HepG2 (cell line): ENCODE results near the gene PDCD2L. TPM values are rescaled to one million over a fixed set of nuclear protein-coding genes. Genes with fewer than 3 reads are reported as not detected.

Source experiments
- ATAC-seq: fragments of 200-7000 bp; cut with Tn5 transposase; 3 replicates; pipeline ENCODE4 v1.9.1; 2020; ENCODE audit warnings: mild to moderate bottlenecking, moderate library complexity
- BruUV-seq: library from RNA; stranded (reverse); fragments of 400-500 nt; replicated peaks from 2 replicates; lab custom pipeline; 2021; lab: Mats Ljungman, UMichigan
- CTCF ChIA-PET: fragments of 300-600 bp; formaldehyde crosslinking; extraction: SDS; loops from one replicate; lab custom pipeline; 2021; ENCODE audit warnings: low total read pairs, inconsistent platforms, low intra/inter-chr PET ratio; lab: Yijun Ruan, JAX
- POLR2A ChIA-PET: fragments of 350-600 bp; sonication (Branson Sonifier 250); formaldehyde crosslinking; loops from one replicate; lab custom pipeline; 2020; ENCODE audit warnings: antibody characterized with exemption, inconsistent platforms; lab: Yijun Ruan, JAX
- DNase-seq: peaks from one replicate; pipeline ENCODE4 v3.0.0-alpha.2; 2015; ENCODE audit warnings: low spot score
- FAIRE-seq: peaks from 3 replicates; lab custom pipeline; 2011; peaks lifted over from hg19 to GRCh38; lab: Jason Lieb, UNC
- H2AFZ ChIP-seq: one replicate; pipeline ENCODE4 v1.6.1; 2011; ENCODE audit warnings: low read length, inconsistent platforms
- H3K27ac ChIP-seq: fragments of 300-600 bp; 3 replicates; pipeline ENCODE4 v1.8.0; 2011; ENCODE audit warnings: mixed run types, mild to moderate bottlenecking, mixed read lengths, low read length, inconsistent platforms; ENCODE audit not compliant: insufficient read depth; ENCODE audit errors: extremely low read length
- H3K27me3 ChIP-seq, 2 experiments: fragments of 200-600 bp in 1 of 2; 2 replicates in 1 of 2; 3 replicates in 1 of 2; pipeline versions ENCODE4 v1.6.0 to v1.8.0; 2011; ENCODE audit warnings: low read length in 2 of 2, mild to moderate bottlenecking in 2 of 2, moderate library complexity in 2 of 2, inconsistent platforms in 1 of 2; ENCODE audit not compliant: insufficient read depth in 2 of 2, control insufficient read depth in 1 of 2
- H3K36me3 ChIP-seq, 2 experiments: fragments of 200-600 bp in 1 of 2; replicated peaks in 1 of 2; 2 replicates in 1 of 2; 3 replicates in 1 of 2; pipeline versions ENCODE4 v1.5.1 to v1.8.0; 2011; ENCODE audit warnings: low read length in 2 of 2, inconsistent platforms in 1 of 2; ENCODE audit not compliant: insufficient read depth in 2 of 2, control insufficient read depth in 1 of 2
- H3K4me1 ChIP-seq: 2 replicates; pipeline ENCODE4 v1.5.1; 2012; ENCODE audit warnings: low read length, inconsistent platforms; ENCODE audit not compliant: insufficient read depth
- H3K4me2 ChIP-seq: 2 replicates; pipeline ENCODE4 v1.6.0; 2011; ENCODE audit warnings: low read depth, low read length, inconsistent platforms
- H3K4me3 ChIP-seq, 3 experiments: fragments of 200-600 bp in 1 of 3; sonication (generic), shearing (Covaris generic) in 1 of 3; replicated peaks in 1 of 3; 2 replicates each; pipeline ENCODE4 v1.5.1; 2011 to 2016; ENCODE audit warnings: low read length in 3 of 3, inconsistent platforms in 2 of 3, low read depth in 2 of 3, mild to moderate bottlenecking in 2 of 3, control low read depth in 1 of 3, mixed read lengths in 1 of 3; ENCODE audit not compliant: insufficient read depth in 1 of 3
- H3K79me2 ChIP-seq: one replicate; pipeline ENCODE4 v1.6.1; 2011; ENCODE audit warnings: low read length, inconsistent platforms; ENCODE audit not compliant: insufficient read depth
- H3K9ac ChIP-seq: 2 replicates; pipeline ENCODE4 v1.6.0; 2011; ENCODE audit warnings: mild to moderate bottlenecking, low read depth, low read length, inconsistent platforms; ENCODE audit not compliant: insufficient read depth
- H3K9me3 ChIP-seq: 2 replicates; pipeline ENCODE4 v1.5.1; 2012; ENCODE audit warnings: mild to moderate bottlenecking, low read length
- H4K20me1 ChIP-seq: 2 replicates; pipeline ENCODE4 v1.6.0; 2011; ENCODE audit warnings: inconsistent platforms, mild to moderate bottlenecking, low read length, moderate library complexity; ENCODE audit not compliant: insufficient read depth
- ATM ChIP-seq: fragments of 450-650 bp; IDR thresholded peaks from 2 replicates; pipeline ENCODE4 v1.7.1; 2017; ENCODE audit warnings: mild to moderate bottlenecking, borderline replicate concordance
- CREBL2 ChIP-seq: sonication (generic); formaldehyde crosslinking; IDR thresholded peaks from 2 replicates; pipeline ENCODE4 v1.8.1; 2023; ENCODE audit warnings: missing genetic modification reagents, mild to moderate bottlenecking, borderline replicate concordance
- ETV6 ChIP-seq: sonication (generic); formaldehyde crosslinking; conservative IDR thresholded peaks from 2 replicates; pipeline ENCODE4 v1.4.0; 2020; ENCODE audit warnings: missing genetic modification reagents
- FOXA3 ChIP-seq: IDR thresholded peaks from 2 replicates; pipeline ENCODE4 v1.6.1; 2016; ENCODE audit warnings: missing genetic modification reagents, missing compliant biosample characterization
- HNF4A ChIP-seq: sonication (generic); formaldehyde crosslinking; IDR thresholded peaks from 2 replicates; pipeline ENCODE4 v1.4.0; 2020; ENCODE audit warnings: missing genetic modification reagents
- KDM5B ChIP-seq: sonication (generic); formaldehyde crosslinking; IDR thresholded peaks from 2 replicates; pipeline ENCODE4 v1.4.0; 2020; ENCODE audit warnings: missing genetic modification reagents, mild to moderate bottlenecking, borderline replicate concordance
- KLF12 ChIP-seq: sonication (generic); formaldehyde crosslinking; IDR thresholded peaks from 2 replicates; pipeline ENCODE4 v1.4.0; 2020; ENCODE audit warnings: missing genetic modification reagents, borderline replicate concordance
- MAFF ChIP-seq: IDR thresholded peaks from 2 replicates; pipeline ENCODE4 v1.6.1; 2011; ENCODE audit warnings: low read depth, low read length, improper control_type of control experiment
- MED8 ChIP-seq: sonication (generic); formaldehyde crosslinking; IDR thresholded peaks from 2 replicates; pipeline ENCODE4 v1.8.1; 2023; ENCODE audit warnings: mild to moderate bottlenecking, missing genetic modification reagents; ENCODE audit not compliant: insufficient replicate concordance
- MIXL1 ChIP-seq: IDR thresholded peaks from 2 replicates; pipeline ENCODE4 v1.6.1; 2016
- MTF1 ChIP-seq: sonication (generic); formaldehyde crosslinking; IDR thresholded peaks from 2 replicates; pipeline ENCODE4 v1.5.0; 2020; ENCODE audit warnings: missing genetic modification reagents
- MYNN ChIP-seq: sonication (generic); formaldehyde crosslinking; IDR thresholded peaks from 2 replicates; pipeline ENCODE4 v1.4.0; 2020; ENCODE audit warnings: mild to moderate bottlenecking, low read depth, missing genetic modification reagents
- NR2F2 ChIP-seq: IDR thresholded peaks from 2 replicates; pipeline ENCODE4 v1.6.1; 2012; ENCODE audit warnings: low read depth, inconsistent platforms, borderline replicate concordance
- PPARG ChIP-seq: conservative IDR thresholded peaks from 2 replicates; pipeline ENCODE4 v1.6.1; 2016; ENCODE audit warnings: missing biosample characterization, missing genetic modification reagents
- SMC3 ChIP-seq: IDR thresholded peaks from 2 replicates; pipeline ENCODE4 v1.6.1; 2011; ENCODE audit warnings: low read length, improper control_type of control experiment
- SMYD3 ChIP-seq: sonication (generic); formaldehyde crosslinking; IDR thresholded peaks from 2 replicates; pipeline ENCODE4 v1.8.1; 2023; ENCODE audit warnings: mild to moderate bottlenecking, missing genetic modification reagents
- ZBTB10 ChIP-seq: sonication (generic); formaldehyde crosslinking; IDR thresholded peaks from 2 replicates; pipeline ENCODE4 v1.4.0; 2020; ENCODE audit warnings: missing genetic modification reagents, borderline replicate concordance
- ZNF546 ChIP-seq: sonication (generic); formaldehyde crosslinking; conservative IDR thresholded peaks from 2 replicates; pipeline ENCODE4 v1.8.1; 2023; ENCODE audit warnings: mild to moderate bottlenecking, missing genetic modification reagents
- ZNF552 ChIP-seq: sonication (generic); formaldehyde crosslinking; IDR thresholded peaks from 2 replicates; pipeline ENCODE4 v1.9.0; 2022; ENCODE audit warnings: missing genetic modification reagents, mild to moderate bottlenecking, borderline replicate concordance
- ZNF687 ChIP-seq: sonication (generic); formaldehyde crosslinking; IDR thresholded peaks from 2 replicates; pipeline ENCODE4 v1.5.1; 2020; ENCODE audit warnings: mild to moderate bottlenecking, missing genetic modification reagents, moderate library complexity
- WGBS: methylation state at CpG from one replicate; pipeline ENCODE4 v1.1.6; 2017; ENCODE audit warnings: low lambda C conversion rate; 5-methylcytosine and 5-hydroxymethylcytosine counted together
- in situ Hi-C: cut with HindIII; loops from 2 replicates; pipeline ENCODE4 v1.10.0; 2017; ENCODE audit warnings: low pct_unique_long_range_greater_than_20kb; ENCODE audit not compliant: extremely low pct_ligation_motif_present
- intact Hi-C: fragments of 100-400 bp; cut with micrococcal nuclease; formaldehyde crosslinking; loops from one replicate; pipeline ENCODE4 v1.10.0; 2022; ENCODE audit not compliant: unreplicated experiment
- polyA plus RNA-seq, 8 experiments: library from polyadenylated mRNA; depleted of rRNA in 3 of 8; stranded (reverse) in 7 of 8; unstranded in 1 of 8; fragments of >200 nt; fragmentation: Illumina TruSeq in 4 of 8; extraction: Trizol in 4 of 8; gene quantifications; 2 replicates each; pipeline versions ENCODE4 v1.2.1 to v1.2.3, GENCODE V29; 2011 to 2016; ENCODE audit warnings: low read depth in 4 of 8, missing spikeins in 1 of 8, mixed read lengths in 1 of 8; ENCODE audit not compliant: insufficient read depth in 1 of 8
- total RNA-seq, 5 experiments: library from RNA; depleted of rRNA; stranded (reverse); fragments of >200 nt; fragmentation: Illumina TruSeq; extraction: Trizol; gene quantifications; 2 replicates each; pipeline ENCODE4 v1.2.3, GENCODE V29; 2016; ENCODE audit warnings: low read depth in 1 of 5

PDCD2L gene
- total and polyA plus RNA-seq, 2 of the 13 experiments (the other 11 are each of a cell fraction or from before 2014, with no cell fraction given) = 29.3 to 35.2 TPM

- TF ChIP-seq MAFF (no peak), HNF4A (CRISPR knock-in tag) (peak; percentile 46; the same call in 1 of the 2 replicates), ZNF687 (CRISPR knock-in tag) (peak; percentile 62), KDM5B (no peak), SMYD3 (CRISPR knock-in tag) (no peak), SMC3 (no peak), MYNN (CRISPR knock-in tag) (no peak), KLF12 (CRISPR knock-in tag) (no peak), ZNF552 (CRISPR knock-in tag) (no peak)
These were observed 34.1 kb upstream of the PDCD2L start (continued) for GRCh38 chr19:34370117-34370516.

- no TSS peak for BruUV-seq
- intact Hi-C loops (no loop called here), in situ Hi-C loops (no loop called here)
- Histone ChIP-seq H3K27me3 (no peaks in the 10 kb centered on the region), H3K4me1 (peaks cover 69% of the 10 kb centered on the region), H3K79me2 (peaks cover 53% of the 10 kb centered on the region), H3K36me3 (peaks cover 32 to 71% of the 10 kb centered on the region in 2 experiments), H3K4me3 (no peak overlapping the region), H3K27ac (no peak overlapping the region), H4K20me1 (peaks cover 28% of the 10 kb centered on the region), H2AFZ (no peak overlapping the region), H3K9me3 (no peaks in the 10 kb centered on the region), H3K4me2 (no peak overlapping the region), H3K9ac (no peak overlapping the region)
- FAIRE-seq = no peak
- ATAC-seq = no peak
- DNase-seq = no peak
- ChIA-PET CTCF (no interaction called here), POLR2A (interaction anchor here (0.6 kb wide), 1 partner anchor 11 kb away, joined by 3 read pairs; no protein-coding TSS in a partner anchor)
- WGBS = 85% methylated on average over 2 of the region's 4 CpGs
- TF ChIP-seq CREBL2 (CRISPR knock-in tag) = no peak
- no peak for TF ChIP-seq FOXA3 (CRISPR knock-in tag)
- TF ChIP-seq MTF1 (CRISPR knock-in tag) = no peak
- no peak for TF ChIP-seq NR2F2
- no peak for TF ChIP-seq PPARG (CRISPR knock-in tag)
- TF ChIP-seq ETV6 = no peak
- no peak for TF ChIP-seq MED8 (CRISPR knock-in tag)
- TF ChIP-seq ZNF546 (CRISPR knock-in tag) = no peak
- TF ChIP-seq MIXL1 (CRISPR knock-in tag) = no peak
- TF ChIP-seq ATM = no peak
- TF ChIP-seq ZBTB10 (CRISPR knock-in tag) = no peak
These were observed 33.2 kb upstream of the PDCD2L start for GRCh38 chr19:34370983-34371382.
